Sigmoid colon (tissue), 3 donors: ENCODE results near the gene CENATAC.
"Not testable (repeated sequence)": the region's sequence is repeated elsewhere in the genome, so short reads cannot be mapped to it uniquely, and the experiment has no call there.

Source experiments
- CTCF ChIP-seq, 4 experiments: fragments of 450-650 bp in 3 of 4; fragments of 200-600 bp in 1 of 4; IDR thresholded peaks; one replicate each; pipeline ENCODE4 v1.5.1; 2016 to 2019; ENCODE audit warnings: antibody characterized with exemption in 4 of 4, mild to moderate bottlenecking in 3 of 4, moderate library complexity in 2 of 4
- POLR2A ChIP-seq, 2 donors: fragments of 450-650 bp; IDR thresholded peaks; one replicate each; pipeline ENCODE4 v1.6.1; 2016; ENCODE audit warnings: antibody characterized with exemption in 2 of 2, mild to moderate bottlenecking in 2 of 2, moderate library complexity in 2 of 2

GRCh38 chr11:118991486-118992038 is 6.4 kb upstream of the CENATAC start:
- TF ChIP-seq CTCF, POLR2A (IDR thresholded peaks at IDR 0.05): not testable (repeated sequence)
